ENCODE results near the gene HMG20A.

HMG20A gene

GRCh38 chr15:77521206-77521605 lies 100.5 kb downstream of the HMG20A start:
- DNase-seq (ENCODE audit: low spot score), result no peak

GRCh38 chr15:77525400-77525811 lies 104.7 kb downstream of the HMG20A start:
- no peak for DNase-seq (ENCODE audit: low spot score)

GRCh38 chr15:77525907-77526594 lies 105.4 kb downstream of the HMG20A start:
- DNase-seq (ENCODE audit: low spot score), result no peak

- DNase-seq (ENCODE audit: low spot score), result no peak
These were observed 106.0 kb downstream of the HMG20A start for GRCh38 chr15:77526595-77527163.

- no peak for DNase-seq (ENCODE audit: low spot score)
These were observed 106.6 kb downstream of the HMG20A start for GRCh38 chr15:77527164-77527778.

- no peak for DNase-seq (ENCODE audit: low spot score)
These were observed 107.1 kb downstream of the HMG20A start for GRCh38 chr15:77527831-77528231.

GRCh38 chr15:77528290-77528967 lies 107.7 kb downstream of the HMG20A start:
- no peak for DNase-seq (ENCODE audit: low spot score)

GRCh38 chr15:77528968-77529319 lies 108.3 kb downstream of the HMG20A start:
- no peak for DNase-seq (ENCODE audit: low spot score)

GRCh38 chr15:77529394-77530159 lies 108.9 kb downstream of the HMG20A start:
- no peak for DNase-seq (ENCODE audit: low spot score)

GRCh38 chr15:77530576-77530975 lies 109.9 kb downstream of the HMG20A start:
- DNase-seq (ENCODE audit: low spot score), result no peak

GRCh38 chr15:77531191-77532000 lies 110.7 kb downstream of the HMG20A start:
- no peak for DNase-seq (ENCODE audit: low spot score)

GRCh38 chr15:77532067-77532710 lies 111.5 kb downstream of the HMG20A start:
- DNase-seq (ENCODE audit: low spot score), result no peak

- no peak for DNase-seq (ENCODE audit: low spot score)
These were observed 112.2 kb downstream of the HMG20A start for GRCh38 chr15:77532846-77533245.

- no peak for DNase-seq (ENCODE audit: low spot score)
These were observed 113.1 kb downstream of the HMG20A start for GRCh38 chr15:77533578-77534430.
